Type B pancreatic cell (in vitro differentiated cells): Measurements from ENCODE around the gene FYN. TPM values are rescaled to one million over a fixed set of nuclear protein-coding genes. Genes with fewer than 3 reads are reported as not detected.

Experiments
- DNase-seq: peaks from one replicate; pipeline ENCODE4 v3.0.0; 2021; ENCODE audit warnings: mixed read lengths; ENCODE audit not compliant: unreplicated experiment; ENCODE audit errors: extremely low spot score
- H3K27ac Mint-ChIP-seq: 2 replicates; pipeline ENCODE4 v1.8.0; 2021; ENCODE audit warnings: mild to moderate bottlenecking, mixed read lengths
- H3K27me3 Mint-ChIP-seq: 2 replicates; pipeline ENCODE4 v1.8.0; 2021; ENCODE audit warnings: mixed read lengths
- H3K36me3 Mint-ChIP-seq: 2 replicates; pipeline ENCODE4 v1.8.0; 2021; ENCODE audit warnings: mixed read lengths
- H3K4me1 Mint-ChIP-seq: one replicate; pipeline ENCODE4 v1.8.0; 2021; ENCODE audit warnings: mixed read lengths; ENCODE audit not compliant: unreplicated experiment
- H3K4me3 Mint-ChIP-seq: 2 replicates; pipeline ENCODE4 v1.8.0; 2021; ENCODE audit warnings: mild to moderate bottlenecking, mixed read lengths
- H3K9me3 Mint-ChIP-seq: 2 replicates; pipeline ENCODE4 v1.8.0; 2021; ENCODE audit warnings: mixed read lengths
- total RNA-seq: library from RNA; stranded (reverse); gene quantifications from 2 replicates; pipeline ENCODE4 v1.2.1, GENCODE V29; 2021; ENCODE audit warnings: low replicate concordance
- TF ChIP-seq, protein P1 (sequence below): fragments of 200-600 bp; sonication (generic); conservative IDR thresholded peaks from 2 replicates; pipeline ENCODE4 v1.5.0; 2021; ENCODE audit warnings: antibody characterized with exemption, mild to moderate bottlenecking

The FYN gene
- total RNA-seq, 1 donor from 2014 or later: 131 TPM

DNA sequence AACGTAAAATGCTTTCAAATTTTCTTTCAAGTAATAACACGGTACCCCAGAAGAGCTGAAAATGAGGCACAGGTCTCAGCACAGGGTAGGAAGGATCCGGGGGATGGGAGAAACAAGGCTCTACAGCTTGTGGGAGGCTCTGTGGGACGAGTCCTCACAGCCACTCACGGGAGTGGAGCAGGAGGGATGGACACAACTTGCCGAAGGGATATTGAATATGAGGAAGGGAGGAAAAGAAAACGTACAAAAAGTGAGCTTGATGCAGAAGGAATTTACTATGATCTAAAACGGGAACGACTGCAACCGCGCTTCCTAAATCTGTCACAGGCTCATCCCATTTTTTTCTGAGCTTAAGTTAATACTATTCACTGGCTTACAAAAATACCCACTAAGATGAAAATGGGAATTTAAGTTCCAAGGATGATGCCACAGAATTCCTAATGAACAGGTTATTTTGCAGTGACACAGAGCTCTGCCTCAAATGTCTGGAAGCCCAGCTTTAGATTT lies 72.9 kb downstream of the FYN start:
- no peak for DNase-seq

DNA sequence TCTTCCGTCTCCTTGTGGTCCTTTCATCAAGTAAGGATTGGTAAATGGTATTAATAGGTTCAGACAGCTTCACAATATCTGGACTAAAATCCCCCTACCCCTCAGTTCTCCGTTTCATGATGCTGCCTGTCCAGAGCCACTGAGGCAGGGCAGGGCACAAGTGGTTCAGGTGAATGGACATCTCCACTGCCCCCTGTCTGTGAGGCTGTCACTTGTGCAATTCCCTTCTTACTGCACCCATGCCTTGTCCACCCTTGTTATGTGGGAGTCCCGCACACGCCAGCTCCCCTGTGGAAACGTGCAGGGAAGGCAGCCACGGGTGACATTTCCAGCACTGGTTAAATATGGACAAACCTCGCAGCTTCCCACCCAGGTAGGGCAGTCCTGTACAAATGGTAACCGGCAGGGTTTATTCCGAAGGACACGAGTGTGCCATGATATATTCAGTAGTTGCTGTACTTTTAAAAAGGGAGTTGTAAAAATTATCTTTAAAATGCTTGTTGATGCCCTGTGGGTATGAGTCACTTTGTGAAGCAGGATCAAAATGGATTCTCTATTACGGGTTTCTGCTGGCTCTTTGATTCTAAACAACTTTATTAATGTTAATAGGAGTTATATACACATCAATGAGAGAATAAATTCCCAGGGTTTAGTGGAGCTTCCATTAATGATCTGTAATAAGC lies 73.5 kb downstream of the FYN start:
- H3K27me3 Mint-ChIP-seq: no peaks in the 10 kb centered on the region
- DNase-seq: no peak
- no peak overlapping the region for H3K4me3 Mint-ChIP-seq

More for the DNA sequence above, 72.9 kb downstream of the FYN start:
- H3K36me3 Mint-ChIP-seq: peaks cover 22% of the 10 kb centered on the region
- no peaks in the 10 kb centered on the region for H3K27me3 Mint-ChIP-seq
- peaks cover 35% of the 10 kb centered on the region for H3K4me1 Mint-ChIP-seq
- H3K27ac Mint-ChIP-seq: no peak overlapping the region
- H3K9me3 Mint-ChIP-seq: no peaks in the 10 kb centered on the region
- TF ChIP-seq, protein P1, sequence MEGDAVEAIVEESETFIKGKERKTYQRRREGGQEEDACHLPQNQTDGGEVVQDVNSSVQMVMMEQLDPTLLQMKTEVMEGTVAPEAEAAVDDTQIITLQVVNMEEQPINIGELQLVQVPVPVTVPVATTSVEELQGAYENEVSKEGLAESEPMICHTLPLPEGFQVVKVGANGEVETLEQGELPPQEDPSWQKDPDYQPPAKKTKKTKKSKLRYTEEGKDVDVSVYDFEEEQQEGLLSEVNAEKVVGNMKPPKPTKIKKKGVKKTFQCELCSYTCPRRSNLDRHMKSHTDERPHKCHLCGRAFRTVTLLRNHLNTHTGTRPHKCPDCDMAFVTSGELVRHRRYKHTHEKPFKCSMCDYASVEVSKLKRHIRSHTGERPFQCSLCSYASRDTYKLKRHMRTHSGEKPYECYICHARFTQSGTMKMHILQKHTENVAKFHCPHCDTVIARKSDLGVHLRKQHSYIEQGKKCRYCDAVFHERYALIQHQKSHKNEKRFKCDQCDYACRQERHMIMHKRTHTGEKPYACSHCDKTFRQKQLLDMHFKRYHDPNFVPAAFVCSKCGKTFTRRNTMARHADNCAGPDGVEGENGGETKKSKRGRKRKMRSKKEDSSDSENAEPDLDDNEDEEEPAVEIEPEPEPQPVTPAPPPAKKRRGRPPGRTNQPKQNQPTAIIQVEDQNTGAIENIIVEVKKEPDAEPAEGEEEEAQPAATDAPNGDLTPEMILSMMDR: no peak
- H3K4me3 Mint-ChIP-seq: no peak overlapping the region

DNA sequence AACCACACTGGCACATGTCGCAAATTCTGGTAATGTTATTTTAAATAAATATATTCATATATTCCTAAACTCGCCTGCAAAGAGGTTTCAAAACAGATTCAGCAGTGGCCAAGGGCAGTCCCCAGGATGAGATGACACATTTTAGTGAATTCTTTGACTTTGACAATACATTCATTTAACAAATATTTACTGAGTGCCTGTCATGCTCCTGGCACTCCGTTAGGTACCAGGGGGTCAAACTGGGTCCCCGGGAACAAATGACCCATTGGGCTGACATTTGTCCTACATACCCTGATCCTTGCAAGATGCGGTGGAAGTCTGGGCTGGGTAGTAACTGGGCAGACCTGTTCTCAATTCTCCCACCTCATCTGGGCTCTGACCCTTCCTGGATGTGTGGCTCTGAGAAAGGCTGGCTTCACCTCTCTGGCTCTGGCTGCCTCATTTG lies 74.9 kb downstream of the FYN start:
- Mint-ChIP-seq H3K9me3 (no peaks in the 10 kb centered on the region), H3K27me3 (no peaks in the 10 kb centered on the region), H3K27ac (peak overlapping the region; percentile 36), H3K4me3 (no peak overlapping the region), H3K4me1 (peaks cover 45% of the 10 kb centered on the region), H3K36me3 (peaks cover 15% of the 10 kb centered on the region)
- TF ChIP-seq, protein P1: no peak
- no peak for DNase-seq

More for the DNA sequence above, 73.5 kb downstream of the FYN start:
- Mint-ChIP-seq H3K36me3 (peaks cover 20% of the 10 kb centered on the region), H3K4me1 (peaks cover 37% of the 10 kb centered on the region), H3K9me3 (no peaks in the 10 kb centered on the region), H3K27ac (no peak overlapping the region)
- TF ChIP-seq, protein P1: no peak

DNA sequence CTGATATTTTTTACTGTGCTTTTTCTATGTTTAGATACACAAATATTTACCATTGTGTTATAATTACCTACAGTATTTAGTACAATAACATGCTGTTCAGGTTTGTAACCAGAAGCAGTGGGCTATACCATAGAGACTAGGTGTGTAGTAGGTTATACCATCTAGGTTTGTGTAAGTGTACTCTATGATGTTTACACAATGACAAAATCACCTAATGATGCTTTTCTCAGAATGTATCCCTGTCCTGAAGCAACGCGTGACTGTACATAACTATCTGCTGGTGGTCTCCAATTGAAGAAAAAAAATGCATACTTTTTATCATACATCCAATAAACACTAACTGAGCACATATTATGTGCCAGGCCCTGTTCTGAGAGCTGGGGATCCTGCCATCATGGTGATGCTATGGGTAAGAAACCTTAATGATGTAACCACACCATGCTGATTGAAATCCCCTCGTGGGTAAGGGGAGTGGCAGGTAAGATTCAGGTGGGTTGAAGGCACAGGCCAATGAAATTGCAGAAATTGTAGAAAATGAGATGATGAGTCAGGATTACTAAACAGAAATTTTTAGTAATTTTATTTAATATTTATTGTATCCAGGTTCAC lies 76.8 kb downstream of the FYN start:
- TF ChIP-seq, protein P1: no peak
- Mint-ChIP-seq H3K9me3 (no peaks in the 10 kb centered on the region), H3K4me1 (peaks cover 43% of the 10 kb centered on the region)

DNA sequence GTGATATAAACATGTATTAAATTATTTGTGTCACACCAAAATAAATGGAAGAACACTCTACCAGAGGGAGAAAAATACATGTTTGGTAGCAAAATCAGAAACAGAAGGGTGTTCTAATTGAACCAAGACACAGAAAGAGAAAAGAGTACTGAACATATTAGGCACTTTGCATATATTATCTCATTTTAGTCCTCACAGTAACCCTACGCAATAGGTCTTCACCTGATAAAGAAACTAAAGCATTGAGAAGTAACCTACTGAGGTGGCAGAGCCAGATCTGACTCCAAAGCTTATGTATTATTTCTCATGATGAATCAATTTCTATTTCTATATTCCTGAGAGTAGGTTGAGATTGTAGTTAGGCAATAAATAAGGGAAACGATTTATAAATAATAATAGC lies 77.7 kb downstream of the FYN start:
- Mint-ChIP-seq H3K4me3 (no peak overlapping the region), H3K4me1 (peaks cover 46% of the 10 kb centered on the region), H3K27ac (peak overlapping the region; percentile 66), H3K36me3 (peaks cover 7% of the 10 kb centered on the region), H3K27me3 (no peaks in the 10 kb centered on the region), H3K9me3 (no peaks in the 10 kb centered on the region)
- TF ChIP-seq, protein P1: no peak
- DNase-seq: no peak

More for the DNA sequence above, 76.8 kb downstream of the FYN start:
- Mint-ChIP-seq H3K4me3 (no peak overlapping the region), H3K27ac (peak overlapping the region; percentile 11), H3K27me3 (no peaks in the 10 kb centered on the region), H3K36me3 (peaks cover 7% of the 10 kb centered on the region)
- no peak for DNase-seq
